Spleen (tissue), 11 donors: ENCODE measurements around the gene NT5C1A. TPM values are rescaled to one million over a fixed set of nuclear protein-coding genes. Genes with fewer than 3 reads are reported as not detected.

ENCODE experiments used
- DNase-seq: peaks from one replicate; pipeline ENCODE4 v3.0.0-alpha.2; 2020
- H3K27ac ChIP-seq, 8 donors: fragments of 200-600 bp; sonication (generic) in 7 of 8; 1 replicate in 4 of 8; 2 replicates in 4 of 8; pipeline versions ENCODE4 v1.5.0 to v1.8.0; 2016 to 2021; ENCODE audit warnings: inconsistent platforms in 4 of 8, mild to moderate bottlenecking in 4 of 8, moderate library complexity in 1 of 8
- H3K27me3 ChIP-seq, 7 donors: fragments of 200-600 bp; sonication (generic) in 6 of 7; replicated peaks in 1 of 7; 1 replicate in 4 of 7; 2 replicates in 3 of 7; pipeline versions ENCODE4 v1.5.0 to v1.8.0; 2016 to 2021; ENCODE audit warnings: inconsistent platforms in 3 of 7, mild to moderate bottlenecking in 1 of 7
- H3K36me3 ChIP-seq, 6 donors: fragments of 200-600 bp; sonication (generic) in 5 of 6; 1 replicate in 4 of 6; 2 replicates in 2 of 6; pipeline versions ENCODE4 v1.5.0 to v1.8.0; 2016 to 2021; ENCODE audit warnings: inconsistent platforms in 2 of 6
- H3K4me1 ChIP-seq, 6 donors: fragments of 200-600 bp; sonication (generic) in 5 of 6; 1 replicate in 3 of 6; 2 replicates in 3 of 6; pipeline versions ENCODE4 v1.5.0 to v1.8.0; 2016 to 2021; ENCODE audit warnings: inconsistent platforms in 3 of 6
- H3K4me3 ChIP-seq, 8 donors: fragments of 200-600 bp; sonication (generic) in 7 of 8; 1 replicate in 4 of 8; 2 replicates in 4 of 8; pipeline versions ENCODE4 v1.5.0 to v1.8.0; 2016 to 2021; ENCODE audit warnings: inconsistent platforms in 4 of 8, mild to moderate bottlenecking in 4 of 8, moderate library complexity in 2 of 8
- H3K9me3 ChIP-seq, 8 donors: fragments of 200-600 bp; sonication (generic) in 7 of 8; 1 replicate in 4 of 8; 2 replicates in 4 of 8; pipeline versions ENCODE4 v1.5.0 to v1.8.0; 2016 to 2021; ENCODE audit warnings: inconsistent platforms in 4 of 8
- CTCF ChIP-seq, 11 experiments: fragments of 200-600 bp in 7 of 11; fragments of 450-650 bp in 4 of 11; sonication (generic) in 4 of 11; IDR thresholded peaks in 8 of 11; conservative IDR thresholded peaks in 3 of 11; 1 replicate in 7 of 11; 2 replicates in 4 of 11; pipeline versions ENCODE4 v1.4.0 to v1.8.0; 2016 to 2021; ENCODE audit warnings: antibody characterized with exemption in 11 of 11, inconsistent platforms in 4 of 11, mild to moderate bottlenecking in 1 of 11
- POLR2A ChIP-seq, 3 donors: fragments of 450-650 bp; IDR thresholded peaks; one replicate each; pipeline ENCODE4 v1.5.1; 2017; ENCODE audit warnings: antibody characterized with exemption in 3 of 3, mild to moderate bottlenecking in 1 of 3
- POLR2AphosphoS5 ChIP-seq, 3 donors: sonication (generic); formaldehyde crosslinking; IDR thresholded peaks; one replicate each; pipeline ENCODE4 v1.5.1; 2017; ENCODE audit warnings: antibody characterized with exemption in 3 of 3
- WGBS, 5 donors: extraction: QIAGEN DNeasy Blood & Tissue Kit in 3 of 5; methylation state at CpG; one replicate each; pipeline versions ENCODE4 v1.1.5 to v1.1.7; 2013 to 2018; 5-methylcytosine and 5-hydroxymethylcytosine counted together
- intact Hi-C: fragments of 100-400 bp; cut with DNase I; formaldehyde crosslinking; loops from one replicate; pipeline ENCODE4 v1.15.0; 2023; ENCODE audit warnings: low total_unique reads
- polyA plus RNA-seq, 3 donors: library from polyadenylated mRNA; stranded (reverse); fragments of 200-250 nt; gene quantifications; one replicate each; pipeline ENCODE4 v1.2.1, GENCODE V29; 2013
- total RNA-seq, 7 donors: library from RNA; depleted of rRNA in 3 of 7; stranded (reverse); fragments of >200 nt in 3 of 7; fragmentation: NEBNext Ultra II Directional in 4 of 7; extraction: Animal tissue kit (Norgen Biotek cat#: 25700) in 4 of 7; gene quantifications; one replicate each; pipeline versions ENCODE4 v1.1.0 to v1.2.1, GENCODE V29; 2016 to 2021
- donor health status: healthy with polysubstance abuse.
- donor health status: DM: no; HTN: no; CAD: no; lungs with moderate emphysema.
- donor health status: DM: no; HTN: no; CAD: no.
- donor health status: Bipolar disorder and iron deficiency.
- donor health status: healthy.
- donor health status: DM: no; HTN: no; CAD: no.
- donor health status: DM: yes; HTN: yes; CAD: no.

NT5C1A gene
- total and polyA plus RNA-seq, 10 donors: 0.23 TPM; not detected in 9

GRCh38 chr1:39638965-39639304 is 33.0 kb downstream of the NT5C1A start:
- Histone ChIP-seq H3K4me3 (peak overlapping the region; percentile 33 to 73 (median 44)), H3K36me3 (no peaks in the 10 kb centered on the region), H3K9me3 (no peaks in the 10 kb centered on the region), H3K27me3 (peaks cover 0 to 64% (median 15%) of the 10 kb centered on the region in 7 donors), H3K4me1 (peaks cover 0 to 47% (median 9%) of the 10 kb centered on the region in 6 donors), H3K27ac (peak overlapping the region in 7 of 8 donors; percentile 28 to 77 (median 61))
- intact Hi-C loops: no loop called here
- no peak for DNase-seq
- TF ChIP-seq POLR2AphosphoS5 (IDR thresholded peaks at IDR 0.05): no peak
- no peak for TF ChIP-seq POLR2A (IDR thresholded peaks at IDR 0.05)
- TF ChIP-seq CTCF (IDR thresholded peaks at IDR 0.05 in 8 of 11, conservative IDR thresholded peaks at IDR 0.05 in 3 of 11): no peak
- WGBS, 5 donors: 63 to 75% (median 70%) methylated on average over 3 of the region's 3 CpGs

GRCh38 chr1:39637361-39637760 is 34.5 kb downstream of the NT5C1A start:
- no peak for DNase-seq
- intact Hi-C loops: no loop called here

GRCh38 chr1:39635871-39636210 is 36.1 kb downstream of the NT5C1A start:
- WGBS, 5 donors: 41 to 65% (median 57%) methylated on average over 2 of the region's 2 CpGs
- TF ChIP-seq CTCF (IDR thresholded peaks at IDR 0.05 in 8 of 11, conservative IDR thresholded peaks at IDR 0.05 in 3 of 11): no peak
- no peak for TF ChIP-seq POLR2AphosphoS5 (IDR thresholded peaks at IDR 0.05)
- no peak for TF ChIP-seq POLR2A (IDR thresholded peaks at IDR 0.05)
- Histone ChIP-seq H3K27ac (peak overlapping the region in 4 of 8 donors; percentile 33 to 60 (median 52)), H3K4me3 (no peak overlapping the region), H3K36me3 (peaks cover 0 to 4% (median 0%) of the 10 kb centered on the region in 6 donors), H3K9me3 (no peaks in the 10 kb centered on the region), H3K27me3 (peaks cover 0 to 75% (median 15%) of the 10 kb centered on the region in 7 donors), H3K4me1 (peaks cover 0 to 34% (median 9%) of the 10 kb centered on the region in 6 donors)
- DNase-seq: no peak
- intact Hi-C loops: no loop called here

More at GRCh38 chr1:39637361-39637760, 34.5 kb downstream of the NT5C1A start:
- Histone ChIP-seq H3K27me3 (peaks cover 0 to 75% (median 15%) of the 10 kb centered on the region in 7 donors), H3K4me1 (peaks cover 0 to 38% (median 9%) of the 10 kb centered on the region in 6 donors), H3K36me3 (no peaks in the 10 kb centered on the region), H3K4me3 (peak overlapping the region in 3 of 8 donors; percentile 42 to 73 (median 46)), H3K9me3 (no peaks in the 10 kb centered on the region), H3K27ac (peak overlapping the region in 1 of 8 donors; percentile 2)
- TF ChIP-seq POLR2AphosphoS5 (IDR thresholded peaks at IDR 0.05) (no peak), POLR2A (IDR thresholded peaks at IDR 0.05) (no peak), CTCF (IDR thresholded peaks at IDR 0.05 in 8 of 11, conservative IDR thresholded peaks at IDR 0.05 in 3 of 11) (no peak)
- WGBS, 5 donors: 74 to 87% (median 76%) methylated on average over 3 to 4 of the region's 4 CpGs

- peak overlapping the region in 4 of 8 donors; percentile 33 to 60 (median 52) for H3K27ac ChIP-seq
- no peak for TF ChIP-seq POLR2AphosphoS5 (IDR thresholded peaks at IDR 0.05)
- TF ChIP-seq CTCF (IDR thresholded peaks at IDR 0.05 in 8 of 11, conservative IDR thresholded peaks at IDR 0.05 in 3 of 11): no peak
- TF ChIP-seq POLR2A (IDR thresholded peaks at IDR 0.05): no peak
- H3K4me3 ChIP-seq: no peak overlapping the region
- intact Hi-C loops: no loop called here
- peaks cover 0 to 6% (median 0%) of the 10 kb centered on the region in 6 donors for H3K36me3 ChIP-seq
- no peak for DNase-seq
- peaks cover 0 to 30% (median 9%) of the 10 kb centered on the region in 6 donors for H3K4me1 ChIP-seq
- H3K27me3 ChIP-seq: peaks cover 0 to 71% (median 15%) of the 10 kb centered on the region in 7 donors
- H3K9me3 ChIP-seq: no peaks in the 10 kb centered on the region
- WGBS, 5 donors: 72 to 81% (median 79%) methylated on average over 12 of the region's 12 CpGs
Measured at GRCh38 chr1:39635205-39635870, 36.6 kb downstream of the NT5C1A start.
